ES-I3 (cell line): ENCODE results near the gene KLF7.

ENCODE experiments used
- H3K36me3 ChIP-seq: 2 replicates; pipeline ENCODE4 v1.6.1; 2013; ENCODE audit warnings: mild to moderate bottlenecking, low read length, control low read depth, moderate library complexity; ENCODE audit not compliant: insufficient read depth
- H3K4me1 ChIP-seq: 2 replicates; pipeline ENCODE4 v1.6.1; 2013; ENCODE audit warnings: mild to moderate bottlenecking, control low read depth, low read length; ENCODE audit not compliant: insufficient read depth
- H3K9ac ChIP-seq: 2 replicates; pipeline ENCODE4 v1.6.1; 2013; ENCODE audit warnings: low read depth, mild to moderate bottlenecking, low read length, moderate library complexity
- H3K9me3 ChIP-seq: 2 replicates; pipeline ENCODE4 v1.6.1; 2013; ENCODE audit warnings: mild to moderate bottlenecking, low read length, moderate library complexity; ENCODE audit not compliant: control insufficient read depth, insufficient read depth

Gene KLF7

DNA sequence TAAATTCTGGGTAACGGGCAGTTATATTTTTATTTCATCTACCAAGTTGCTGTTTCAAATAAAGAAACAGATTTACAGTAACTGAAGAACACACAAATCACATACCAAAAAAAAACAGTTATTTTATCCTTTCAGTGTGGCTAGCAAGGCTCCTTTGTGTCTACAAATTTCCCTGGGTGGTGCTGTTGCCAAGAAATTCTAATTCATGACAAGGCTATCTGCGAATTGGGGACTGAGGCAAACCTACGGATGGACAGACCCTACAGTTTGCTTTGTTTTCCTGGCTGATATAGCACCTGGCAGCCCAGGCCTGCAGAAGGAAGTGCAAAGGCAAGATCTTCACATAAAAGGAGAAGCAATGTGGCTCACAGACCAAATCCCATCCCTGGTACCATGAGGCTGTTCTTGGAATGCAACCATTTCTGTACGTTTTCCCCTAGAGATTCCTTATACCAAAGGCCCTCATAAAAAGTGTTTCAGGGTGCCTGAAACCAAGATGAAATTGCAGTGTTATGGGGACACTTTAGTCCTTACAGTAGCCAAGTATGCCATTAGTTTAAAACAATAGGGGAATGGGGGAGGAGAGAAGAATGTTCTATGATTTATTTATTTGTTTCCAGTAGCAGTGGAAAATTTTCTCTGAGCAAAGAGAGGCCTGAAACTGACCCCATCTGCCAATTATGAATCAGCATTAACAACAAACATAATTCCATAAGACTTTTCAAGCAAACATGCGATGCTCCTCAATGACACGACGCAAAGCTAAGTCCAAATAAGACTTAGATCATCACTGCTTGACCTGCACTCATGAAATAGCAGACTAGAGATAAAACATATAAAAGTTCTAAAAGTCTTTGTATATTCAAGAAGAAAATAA is 4.3 kb downstream of the KLF7 start:
- Histone ChIP-seq H3K36me3 (peaks cover 3% of the 10 kb centered on the region), H3K9ac (peak overlapping the region; percentile 99; the same call in 1 of the 2 replicates), H3K9me3 (no peaks in the 10 kb centered on the region), H3K4me1 (peaks cover 57% of the 10 kb centered on the region)

DNA sequence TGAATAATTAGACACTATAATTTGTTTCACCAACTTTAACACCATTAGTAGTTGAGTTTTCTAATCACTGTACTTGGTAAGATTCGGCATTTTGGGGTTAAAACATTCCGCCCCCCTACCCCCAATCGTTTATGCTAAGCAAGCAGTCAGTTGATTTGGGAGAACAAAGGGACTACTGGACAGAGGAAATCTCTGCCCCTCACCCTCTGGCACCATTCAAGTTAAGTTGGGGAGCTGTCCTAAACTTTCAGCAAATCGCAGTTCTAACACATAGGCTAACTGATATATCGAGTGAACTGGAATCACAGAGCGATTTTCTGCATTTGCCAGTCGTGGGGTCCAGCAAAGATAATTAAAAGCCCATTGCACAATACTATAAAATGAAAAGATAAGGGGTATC is 5.6 kb downstream of the KLF7 start:
- Histone ChIP-seq H3K9ac (no peak overlapping the region), H3K9me3 (no peaks in the 10 kb centered on the region), H3K4me1 (peaks cover 71% of the 10 kb centered on the region), H3K36me3 (peaks cover 3% of the 10 kb centered on the region)

DNA sequence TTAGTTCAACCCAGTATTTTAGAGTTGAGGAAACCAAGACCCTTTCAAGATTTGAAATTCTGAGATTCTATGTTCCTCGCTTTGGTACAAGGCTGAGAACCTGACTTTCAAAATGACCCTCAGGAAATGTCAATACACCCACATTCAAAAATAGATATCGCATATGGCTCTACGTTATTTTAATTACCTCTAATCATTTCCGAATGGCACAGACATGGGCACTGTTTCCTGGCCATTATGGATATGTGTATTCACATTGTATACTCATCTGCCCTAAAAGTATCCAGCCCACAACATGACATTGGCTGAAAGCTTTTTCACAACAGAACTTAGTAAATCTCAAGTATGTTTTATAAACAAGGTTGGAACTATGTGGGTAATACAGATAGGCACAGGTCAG is 6.7 kb downstream of the KLF7 start:
- Histone ChIP-seq H3K9me3 (no peaks in the 10 kb centered on the region), H3K9ac (no peak overlapping the region), H3K36me3 (peaks cover 3% of the 10 kb centered on the region), H3K4me1 (peaks cover 80% of the 10 kb centered on the region)

DNA sequence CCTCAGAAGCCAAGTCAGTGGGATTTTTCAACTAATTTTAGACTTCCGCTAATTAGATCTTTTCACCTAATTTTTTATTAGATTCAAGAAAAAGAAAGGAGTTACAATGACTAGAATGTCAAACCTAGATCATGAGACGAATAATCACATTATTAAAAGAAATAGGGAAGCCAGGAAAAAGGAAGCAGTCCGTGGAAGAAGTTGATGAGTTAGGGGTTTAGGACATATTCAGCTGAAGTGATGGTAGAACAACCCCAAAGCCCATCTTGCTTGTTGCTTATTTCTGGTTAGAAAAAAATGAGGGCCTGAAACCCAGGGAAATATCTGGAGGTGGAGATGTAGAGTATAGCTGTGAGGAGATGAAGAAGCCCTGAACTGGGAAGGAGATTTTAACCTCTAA is 8.0 kb downstream of the KLF7 start:
- peaks cover 93% of the 10 kb centered on the region for H3K4me1 ChIP-seq
- H3K9me3 ChIP-seq: no peaks in the 10 kb centered on the region

GRCh38 chr2:207157162-207157481 is 8.6 kb downstream of the KLF7 start:
- H3K4me1 ChIP-seq: peaks cover 95% of the 10 kb centered on the region

More for the DNA sequence above, 8.0 kb downstream of the KLF7 start:
- peaks cover 3% of the 10 kb centered on the region for H3K36me3 ChIP-seq
- no peak overlapping the region for H3K9ac ChIP-seq

DNA sequence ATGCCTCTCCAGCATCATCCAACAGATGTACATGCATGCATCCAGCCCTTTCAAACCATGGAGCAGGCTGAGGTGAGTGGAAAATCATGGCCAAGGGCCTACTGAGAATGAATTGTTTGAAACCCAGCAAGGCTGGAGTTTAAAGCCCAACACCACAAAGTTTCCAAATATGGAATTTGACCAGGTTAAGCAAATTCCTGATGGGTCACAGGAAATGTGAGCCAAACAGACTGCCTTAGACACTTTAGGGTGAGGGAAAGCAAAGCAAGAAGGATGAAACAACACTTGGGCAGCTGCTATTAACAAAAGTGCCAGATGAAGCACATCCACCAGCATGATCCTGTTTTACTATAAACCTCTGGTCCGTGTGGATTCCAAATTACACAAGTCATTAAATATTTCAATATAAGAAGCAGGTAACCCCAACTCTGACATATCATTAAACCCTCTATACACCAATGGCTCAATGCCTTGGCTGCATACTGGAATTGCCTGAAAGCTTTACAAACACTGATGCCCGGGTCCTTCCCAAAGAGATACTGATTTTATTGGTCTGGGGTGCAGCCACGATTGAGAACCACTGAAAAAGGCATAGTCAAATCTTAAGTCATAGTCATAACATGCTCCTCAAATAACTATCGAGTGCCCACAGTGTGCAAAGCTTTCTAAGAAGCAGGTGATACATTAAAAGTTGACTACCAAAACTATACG is 9.1 kb downstream of the KLF7 start:
- Histone ChIP-seq H3K9me3 (no peaks in the 10 kb centered on the region), H3K9ac (no peak overlapping the region), H3K36me3 (no peaks in the 10 kb centered on the region; the same call in 1 of the 2 replicates), H3K4me1 (peaks cover 95% of the 10 kb centered on the region)

More at GRCh38 chr2:207157162-207157481, 8.6 kb downstream of the KLF7 start:
- Histone ChIP-seq H3K36me3 (no peaks in the 10 kb centered on the region; the same call in 1 of the 2 replicates), H3K9ac (no peak overlapping the region), H3K9me3 (no peaks in the 10 kb centered on the region)

GRCh38 chr2:207155516-207156444 is 10.0 kb downstream of the KLF7 start:
- H3K9me3 ChIP-seq: no peaks in the 10 kb centered on the region
- peaks cover 94% of the 10 kb centered on the region for H3K4me1 ChIP-seq
- no peaks in the 10 kb centered on the region; the same call in 1 of the 2 replicates for H3K36me3 ChIP-seq
- no peak overlapping the region for H3K9ac ChIP-seq

DNA sequence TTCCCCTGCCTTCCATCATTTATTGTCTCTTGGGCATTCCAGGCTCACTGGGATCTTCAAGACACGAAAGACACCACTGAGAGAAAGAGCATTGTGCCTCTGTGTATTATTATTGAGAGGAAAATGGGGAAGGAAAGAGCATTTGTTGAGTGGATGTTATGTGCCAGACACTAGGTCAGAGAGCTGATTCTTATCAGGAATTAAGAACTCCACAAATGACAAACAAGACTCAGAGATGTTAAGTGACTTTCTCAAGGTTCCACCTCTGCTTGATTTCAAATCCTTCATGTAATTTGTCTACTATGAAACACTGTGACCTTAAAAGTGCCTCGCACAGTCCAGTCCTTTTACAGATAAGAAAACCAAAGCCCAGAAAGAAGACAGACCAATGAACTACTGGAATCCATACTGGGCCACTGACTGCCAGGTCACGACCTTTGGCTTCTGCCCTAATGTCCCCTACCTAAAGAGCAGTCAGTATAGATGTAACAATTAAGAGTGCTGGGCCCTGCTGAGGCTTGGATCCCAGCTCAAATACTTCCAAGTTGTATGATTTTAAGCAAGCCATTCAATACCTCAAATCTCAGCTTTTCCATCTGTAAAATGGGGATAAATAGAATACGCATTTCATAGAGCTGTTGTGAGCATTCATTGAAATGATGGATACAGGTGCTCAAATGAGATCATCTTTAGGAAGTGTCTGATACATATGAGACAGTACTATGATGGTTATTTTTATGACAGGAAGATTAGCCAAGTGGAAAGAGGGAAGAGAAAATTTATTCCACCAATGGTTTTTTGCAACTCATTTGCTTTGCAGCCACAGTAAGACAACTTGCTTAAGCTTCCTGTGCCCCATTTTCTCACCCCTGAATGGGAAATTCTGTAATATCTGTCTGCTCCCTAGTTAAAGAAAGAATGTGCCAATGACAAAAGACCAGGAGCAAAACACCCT is 10.9 kb downstream of the KLF7 start:
- Histone ChIP-seq H3K36me3 (no peaks in the 10 kb centered on the region; the same call in none of the 2 replicates), H3K4me1 (peaks cover 94% of the 10 kb centered on the region), H3K9me3 (no peaks in the 10 kb centered on the region), H3K9ac (no peak overlapping the region)

GRCh38 chr2:207153266-207153975 is 12.3 kb downstream of the KLF7 start:
- Histone ChIP-seq H3K4me1 (peaks cover 94% of the 10 kb centered on the region), H3K36me3 (no peaks in the 10 kb centered on the region; the same call in none of the 2 replicates), H3K9me3 (no peaks in the 10 kb centered on the region), H3K9ac (no peak overlapping the region)

GRCh38 chr2:207151048-207151447 is 14.7 kb downstream of the KLF7 start:
- Histone ChIP-seq H3K4me1 (peaks cover 81% of the 10 kb centered on the region), H3K36me3 (peaks cover 3% of the 10 kb centered on the region), H3K9ac (no peak overlapping the region), H3K9me3 (no peaks in the 10 kb centered on the region)

GRCh38 chr2:207150284-207150683 is 15.5 kb downstream of the KLF7 start:
- Histone ChIP-seq H3K9me3 (no peaks in the 10 kb centered on the region), H3K4me1 (peaks cover 78% of the 10 kb centered on the region), H3K9ac (no peak overlapping the region), H3K36me3 (peaks cover 3% of the 10 kb centered on the region)

DNA sequence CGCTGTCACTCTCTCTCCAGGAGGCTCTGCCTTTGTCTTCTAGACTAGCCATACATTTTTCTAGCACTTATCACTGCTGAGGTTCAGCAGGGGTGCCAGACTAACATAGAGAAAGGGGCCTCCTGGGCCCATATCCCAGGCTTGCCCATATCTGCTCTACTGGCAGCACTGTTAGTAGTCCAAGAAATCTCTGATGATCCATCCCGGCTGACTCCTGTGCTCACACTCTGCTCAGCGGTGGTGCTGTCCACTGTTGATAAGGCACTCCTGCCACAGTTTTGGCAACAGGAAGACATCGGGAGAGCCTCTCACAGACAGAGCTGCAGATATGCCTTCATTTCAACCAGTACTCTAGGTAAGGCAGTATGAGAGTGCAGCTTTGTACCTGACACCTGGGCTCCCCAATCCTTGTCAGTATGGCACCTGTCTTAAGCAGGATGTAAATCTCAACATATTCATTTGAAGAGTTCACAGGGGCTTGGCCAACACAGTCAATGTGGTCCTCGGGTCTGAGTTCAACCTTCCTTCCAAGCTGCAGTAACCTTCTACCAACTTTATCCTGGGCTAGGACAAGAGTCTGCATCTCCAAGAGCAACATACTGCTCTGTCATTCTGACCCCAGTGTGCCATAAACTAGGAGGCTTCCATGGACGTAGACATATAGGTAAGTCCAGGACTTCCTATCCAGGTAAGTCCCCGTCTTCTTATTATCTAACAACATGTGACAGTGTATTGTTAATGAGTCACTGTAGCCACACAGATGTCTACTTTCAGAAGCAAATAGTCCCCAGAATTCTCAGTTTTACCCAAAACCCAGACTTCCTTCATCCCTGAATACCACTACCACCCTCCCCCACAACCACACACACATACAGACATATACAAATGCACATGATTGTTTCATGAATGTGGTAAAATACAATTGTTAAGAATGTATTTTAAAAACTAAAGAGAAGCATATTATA is 16.2 kb downstream of the KLF7 start:
- no peak overlapping the region for H3K9ac ChIP-seq
- peaks cover 3% of the 10 kb centered on the region for H3K36me3 ChIP-seq

More for the DNA sequence above, 16.2 kb downstream of the KLF7 start:
- H3K4me1 ChIP-seq: peaks cover 80% of the 10 kb centered on the region
- no peaks in the 10 kb centered on the region for H3K9me3 ChIP-seq
